ENCODE results near the gene PDE1A.

Gene PDE1A

DNA sequence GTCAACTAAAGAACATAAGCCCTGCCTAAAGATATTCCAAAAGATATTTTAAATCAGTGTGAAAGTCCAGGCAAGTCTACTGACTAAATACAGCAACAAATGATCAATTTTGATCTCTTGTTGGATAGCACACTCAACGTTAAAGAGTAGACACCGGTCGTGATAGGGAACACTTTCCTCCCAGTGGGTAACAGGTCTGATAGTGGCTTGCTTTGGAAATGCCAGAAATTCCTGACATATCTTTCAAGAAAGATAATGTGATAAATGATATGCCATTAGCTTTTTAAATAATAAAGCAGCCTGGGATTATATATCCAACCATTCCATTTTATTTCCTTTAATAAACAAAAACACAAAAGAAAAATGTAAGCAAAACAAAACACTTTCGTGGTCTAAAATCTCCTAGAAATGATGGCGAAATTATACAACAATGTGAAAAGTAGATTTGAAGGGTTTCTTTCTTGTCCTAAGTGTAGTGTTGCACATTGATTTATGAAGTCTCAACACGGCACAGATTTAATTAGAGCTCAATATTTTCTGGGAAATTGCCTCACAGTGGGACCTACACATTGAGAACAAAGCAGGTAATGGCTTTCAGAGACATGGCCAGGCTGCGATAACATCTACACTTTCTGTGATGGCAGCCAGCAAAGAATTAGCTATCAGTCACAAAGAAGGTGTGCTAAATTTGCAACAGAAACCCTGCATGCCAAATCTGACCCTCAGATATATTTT, 282.6 kb downstream of the PDE1A start:
- Histone ChIP-seq H3K9ac (ENCODE audit: low read length) (no peak overlapping the region), H3K4me1 (ENCODE audit: control insufficient read depth, insufficient read depth, low read length) (peaks cover 4% of the 10 kb centered on the region; the same call in 1 of the 2 replicates), H3K36me3 (ENCODE audit: control insufficient read depth, insufficient read depth, low read length) (no peaks in the 10 kb centered on the region), H3K9me3 (ENCODE audit: control insufficient read depth, insufficient read depth, low read depth, low read length) (no peaks in the 10 kb centered on the region), H3K27me3 (ENCODE audit: control insufficient read depth, insufficient read depth, low read length) (no peaks in the 10 kb centered on the region), H3K27ac (ENCODE audit: low read depth, low read length) (no peak overlapping the region), H3K4me3 (ENCODE audit: low read depth, low read length) (no peak overlapping the region)

DNA sequence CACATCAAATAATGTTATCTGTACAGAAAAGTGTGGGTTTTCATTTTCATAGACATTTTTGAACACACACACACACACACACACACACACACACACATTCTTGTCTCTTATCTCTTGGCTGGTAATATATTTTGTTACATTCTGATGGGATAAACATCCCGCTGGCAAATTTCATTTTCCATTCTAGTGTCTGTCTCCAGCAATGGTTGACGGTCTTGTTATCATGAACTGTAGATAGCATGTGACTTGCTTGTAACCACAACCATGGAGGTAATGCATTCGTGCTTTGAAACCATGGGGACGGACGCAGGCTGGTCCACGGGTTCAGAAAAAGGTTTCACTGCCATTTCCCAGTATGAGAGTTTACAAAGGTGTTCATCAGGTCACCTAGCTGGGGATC, 284.8 kb downstream of the PDE1A start:
- Histone ChIP-seq H3K4me3 (ENCODE audit: low read depth, low read length) (no peak overlapping the region), H3K9me3 (ENCODE audit: control insufficient read depth, insufficient read depth, low read depth, low read length) (no peaks in the 10 kb centered on the region), H3K27ac (ENCODE audit: low read depth, low read length) (no peak overlapping the region), H3K9ac (ENCODE audit: low read length) (no peak overlapping the region), H3K4me1 (ENCODE audit: control insufficient read depth, insufficient read depth, low read length) (peaks cover 4% of the 10 kb centered on the region; the same call in 1 of the 2 replicates), H3K27me3 (ENCODE audit: control insufficient read depth, insufficient read depth, low read length) (no peaks in the 10 kb centered on the region), H3K36me3 (ENCODE audit: control insufficient read depth, insufficient read depth, low read length) (no peaks in the 10 kb centered on the region)

DNA sequence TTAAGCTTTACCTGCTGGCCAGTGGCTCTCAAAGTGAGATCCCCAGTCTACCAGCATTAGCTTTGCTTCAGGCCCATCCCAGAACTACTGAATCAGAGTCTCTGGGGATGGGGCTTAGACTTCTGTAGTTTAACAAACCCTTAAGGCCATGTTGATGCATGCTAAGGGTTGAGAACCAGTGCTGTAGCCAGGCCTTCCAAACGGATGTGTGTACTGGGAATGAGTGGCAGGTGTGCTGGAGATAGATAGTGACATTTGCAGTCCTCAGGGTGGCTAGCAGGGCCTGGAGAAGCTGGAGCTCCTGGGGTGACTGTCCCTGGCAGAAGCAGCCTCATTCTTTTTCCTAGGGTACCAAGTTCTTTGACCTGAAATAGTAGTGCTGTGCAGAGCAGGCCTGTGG, 292.6 kb downstream of the PDE1A start:
- Histone ChIP-seq H3K9me3 (ENCODE audit: control insufficient read depth, insufficient read depth, low read depth, low read length) (no peaks in the 10 kb centered on the region), H3K27ac (ENCODE audit: low read depth, low read length) (no peak overlapping the region), H3K4me3 (ENCODE audit: low read depth, low read length) (no peak overlapping the region), H3K9ac (ENCODE audit: low read length) (no peak overlapping the region), H3K36me3 (ENCODE audit: control insufficient read depth, insufficient read depth, low read length) (no peaks in the 10 kb centered on the region), H3K4me1 (ENCODE audit: control insufficient read depth, insufficient read depth, low read length) (no peaks in the 10 kb centered on the region), H3K27me3 (ENCODE audit: control insufficient read depth, insufficient read depth, low read length) (no peaks in the 10 kb centered on the region)

DNA sequence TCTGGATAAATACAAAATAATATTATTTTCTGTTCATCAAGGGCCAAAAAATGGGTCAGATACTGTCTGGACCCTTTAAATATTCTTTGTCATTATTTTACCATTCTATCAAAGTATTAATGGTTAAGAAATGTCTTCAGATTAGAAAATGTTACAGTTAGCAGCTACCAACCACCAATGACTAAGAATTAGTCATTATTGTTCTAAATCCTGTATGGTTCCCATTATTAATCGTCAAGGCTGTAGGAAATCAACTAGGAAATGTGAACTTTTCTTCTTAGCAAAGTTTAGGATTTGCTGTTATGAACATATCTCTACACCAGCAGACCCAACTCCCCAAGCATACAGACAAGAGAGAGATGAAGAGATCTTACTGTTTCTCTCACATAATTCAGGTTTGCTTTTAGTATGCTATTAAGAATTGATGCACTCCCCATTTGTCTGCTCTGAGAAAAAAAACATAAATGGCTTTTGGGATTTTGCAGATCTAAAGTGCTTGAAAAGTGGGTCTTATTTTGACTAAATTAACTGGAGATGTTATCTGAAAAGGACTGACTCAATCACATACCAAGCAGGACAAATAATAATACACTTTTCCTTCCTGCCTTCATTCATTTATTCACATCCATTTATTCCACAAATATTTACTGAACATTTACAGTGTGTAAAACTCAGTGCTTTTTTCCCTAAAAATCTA, 293.5 kb downstream of the PDE1A start:
- no peak overlapping the region for H3K9ac ChIP-seq (ENCODE audit: low read length)
- H3K4me1 ChIP-seq (ENCODE audit: control insufficient read depth, insufficient read depth, low read length), result no peaks in the 10 kb centered on the region
- H3K9me3 ChIP-seq (ENCODE audit: control insufficient read depth, insufficient read depth, low read depth, low read length), result no peaks in the 10 kb centered on the region
- no peaks in the 10 kb centered on the region for H3K27me3 ChIP-seq (ENCODE audit: control insufficient read depth, insufficient read depth, low read length)
- H3K27ac ChIP-seq (ENCODE audit: low read depth, low read length), result no peak overlapping the region
- H3K36me3 ChIP-seq (ENCODE audit: control insufficient read depth, insufficient read depth, low read length), result no peaks in the 10 kb centered on the region
- no peak overlapping the region for H3K4me3 ChIP-seq (ENCODE audit: low read depth, low read length)

DNA sequence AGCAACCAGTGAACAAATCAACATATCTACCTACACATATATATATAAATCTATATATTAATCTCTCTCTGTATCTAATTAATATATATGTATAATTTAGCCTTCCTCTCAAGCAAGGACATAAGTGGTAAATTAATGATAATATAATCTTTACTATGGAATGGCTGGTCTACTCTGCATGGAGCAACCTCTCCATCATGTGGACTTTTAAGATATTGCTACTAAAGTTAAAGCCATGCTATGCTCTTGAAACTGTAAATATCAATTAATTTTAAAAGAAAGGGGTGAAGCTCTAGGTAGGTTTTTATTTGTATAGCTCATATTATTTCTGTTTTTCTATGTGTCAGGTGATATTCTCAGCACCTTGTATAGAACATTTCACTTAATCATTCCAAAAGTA, 294.2 kb downstream of the PDE1A start:
- no peaks in the 10 kb centered on the region for H3K4me1 ChIP-seq (ENCODE audit: control insufficient read depth, insufficient read depth, low read length)

DNA sequence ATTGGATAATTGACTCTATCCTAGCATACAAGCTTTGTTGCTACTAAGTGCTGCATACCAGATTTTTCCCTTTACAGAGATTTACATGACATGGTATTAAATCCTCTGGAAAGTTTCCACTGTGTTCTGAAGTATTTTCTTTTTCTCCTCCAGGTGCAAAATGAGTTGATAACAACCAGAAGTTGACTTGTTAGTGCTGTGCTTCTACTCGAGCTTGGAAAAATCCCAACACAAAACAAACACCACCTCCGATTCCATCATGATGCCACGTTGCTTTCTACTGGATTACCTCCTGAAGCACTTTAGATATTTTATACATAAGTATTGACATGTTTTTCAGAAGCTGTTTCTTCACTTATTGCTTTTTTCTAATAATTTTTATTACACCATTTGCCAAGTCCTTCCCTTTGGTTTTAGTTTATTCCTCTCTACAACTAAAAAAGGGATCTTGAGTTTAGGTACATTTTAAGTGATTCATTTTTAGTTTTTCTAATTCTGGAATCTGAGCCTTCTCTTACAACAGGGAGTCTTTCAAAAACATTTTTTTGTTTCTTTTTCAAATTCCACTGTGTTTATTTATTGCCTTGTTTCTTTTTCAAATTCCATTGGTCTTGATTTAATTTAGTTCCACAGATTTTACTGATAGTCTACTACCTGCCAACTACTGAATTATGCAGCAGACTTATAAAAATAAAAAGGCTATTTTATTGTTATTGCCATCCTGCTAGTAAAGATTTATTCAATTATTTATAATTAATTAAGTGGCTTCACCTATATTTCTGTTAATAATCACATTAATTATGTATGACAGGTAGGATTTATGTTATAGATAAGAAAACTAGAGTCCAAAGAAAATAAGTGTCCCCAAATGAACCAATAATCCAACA, 297.8 kb downstream of the PDE1A start:
- no peaks in the 10 kb centered on the region for H3K36me3 ChIP-seq (ENCODE audit: control insufficient read depth, insufficient read depth, low read length)

More for the DNA sequence above, 294.2 kb downstream of the PDE1A start:
- Histone ChIP-seq H3K9me3 (ENCODE audit: control insufficient read depth, insufficient read depth, low read depth, low read length) (no peaks in the 10 kb centered on the region), H3K4me3 (ENCODE audit: low read depth, low read length) (no peak overlapping the region), H3K27me3 (ENCODE audit: control insufficient read depth, insufficient read depth, low read length) (no peaks in the 10 kb centered on the region), H3K27ac (ENCODE audit: low read depth, low read length) (no peak overlapping the region), H3K36me3 (ENCODE audit: control insufficient read depth, insufficient read depth, low read length) (no peaks in the 10 kb centered on the region), H3K9ac (ENCODE audit: low read length) (no peak overlapping the region)

GRCh38 chr2:182117196-182117595, 309.6 kb downstream of the PDE1A start:
- Histone ChIP-seq H3K4me1 (ENCODE audit: control insufficient read depth, insufficient read depth, low read length) (no peaks in the 10 kb centered on the region), H3K27me3 (ENCODE audit: control insufficient read depth, insufficient read depth, low read length) (no peaks in the 10 kb centered on the region), H3K9me3 (ENCODE audit: control insufficient read depth, insufficient read depth, low read depth, low read length) (no peaks in the 10 kb centered on the region), H3K9ac (ENCODE audit: low read length) (no peak overlapping the region), H3K4me3 (ENCODE audit: low read depth, low read length) (no peak overlapping the region), H3K36me3 (ENCODE audit: control insufficient read depth, insufficient read depth, low read length) (no peaks in the 10 kb centered on the region), H3K27ac (ENCODE audit: low read depth, low read length) (no peak overlapping the region)

More for the DNA sequence above, 297.8 kb downstream of the PDE1A start:
- Histone ChIP-seq H3K27ac (ENCODE audit: low read depth, low read length) (no peak overlapping the region), H3K9ac (ENCODE audit: low read length) (no peak overlapping the region), H3K4me1 (ENCODE audit: control insufficient read depth, insufficient read depth, low read length) (no peaks in the 10 kb centered on the region), H3K4me3 (ENCODE audit: low read depth, low read length) (no peak overlapping the region), H3K27me3 (ENCODE audit: control insufficient read depth, insufficient read depth, low read length) (no peaks in the 10 kb centered on the region), H3K9me3 (ENCODE audit: control insufficient read depth, insufficient read depth, low read depth, low read length) (no peaks in the 10 kb centered on the region)

GRCh38 chr2:182116774-182117173, 310.1 kb downstream of the PDE1A start:
- Histone ChIP-seq H3K4me1 (ENCODE audit: control insufficient read depth, insufficient read depth, low read length) (no peaks in the 10 kb centered on the region), H3K27me3 (ENCODE audit: control insufficient read depth, insufficient read depth, low read length) (no peaks in the 10 kb centered on the region), H3K36me3 (ENCODE audit: control insufficient read depth, insufficient read depth, low read length) (no peaks in the 10 kb centered on the region), H3K4me3 (ENCODE audit: low read depth, low read length) (no peak overlapping the region), H3K9me3 (ENCODE audit: control insufficient read depth, insufficient read depth, low read depth, low read length) (no peaks in the 10 kb centered on the region), H3K9ac (ENCODE audit: low read length) (no peak overlapping the region), H3K27ac (ENCODE audit: low read depth, low read length) (no peak overlapping the region)

GRCh38 chr2:182115258-182115657, 311.6 kb downstream of the PDE1A start:
- H3K4me3 ChIP-seq (ENCODE audit: low read depth, low read length), result no peak overlapping the region
- no peaks in the 10 kb centered on the region for H3K27me3 ChIP-seq (ENCODE audit: control insufficient read depth, insufficient read depth, low read length)
- peaks cover 3% of the 10 kb centered on the region; the same call in 1 of the 2 replicates for H3K4me1 ChIP-seq (ENCODE audit: control insufficient read depth, insufficient read depth, low read length)
- no peak overlapping the region for H3K9ac ChIP-seq (ENCODE audit: low read length)
- H3K9me3 ChIP-seq (ENCODE audit: control insufficient read depth, insufficient read depth, low read depth, low read length), result no peaks in the 10 kb centered on the region
- no peak overlapping the region for H3K27ac ChIP-seq (ENCODE audit: low read depth, low read length)
- H3K36me3 ChIP-seq (ENCODE audit: control insufficient read depth, insufficient read depth, low read length), result no peaks in the 10 kb centered on the region

- Histone ChIP-seq H3K4me3 (ENCODE audit: low read depth, low read length) (no peak overlapping the region), H3K36me3 (ENCODE audit: control insufficient read depth, insufficient read depth, low read length) (no peaks in the 10 kb centered on the region), H3K4me1 (ENCODE audit: control insufficient read depth, insufficient read depth, low read length) (peaks cover 3% of the 10 kb centered on the region; the same call in 1 of the 2 replicates), H3K27ac (ENCODE audit: low read depth, low read length) (no peak overlapping the region), H3K9me3 (ENCODE audit: control insufficient read depth, insufficient read depth, low read depth, low read length) (no peaks in the 10 kb centered on the region), H3K9ac (ENCODE audit: low read length) (no peak overlapping the region), H3K27me3 (ENCODE audit: control insufficient read depth, insufficient read depth, low read length) (no peaks in the 10 kb centered on the region)
Measured at GRCh38 chr2:182113334-182113733, 313.5 kb downstream of the PDE1A start.

Data from HUES6 (cell line).